Ishikawa (cell line): ENCODE measurements around the gene ZNF543.
A peak's percentile ranks its signal among the peaks of the same experiment; 100 is the strongest.

Experiments
- CEBPB ChIP-seq: IDR thresholded peaks from 2 replicates; pipeline ENCODE4 v1.6.1; 2012
- CREB1 ChIP-seq: IDR thresholded peaks from 2 replicates; pipeline ENCODE4 v1.6.1; 2012; ENCODE audit warnings: low read depth
- EGR1 ChIP-seq: IDR thresholded peaks from 2 replicates; pipeline ENCODE4 v1.6.1; 2012
- EP300 ChIP-seq: IDR thresholded peaks from 2 replicates; pipeline ENCODE4 v1.6.1; 2012; ENCODE audit warnings: borderline replicate concordance
- FOXM1 ChIP-seq: IDR thresholded peaks from 2 replicates; pipeline ENCODE4 v1.6.1; 2012; ENCODE audit warnings: low read depth, borderline replicate concordance
- MAX ChIP-seq: IDR thresholded peaks from 2 replicates; pipeline ENCODE4 v1.6.1; 2012
- NFIC ChIP-seq: IDR thresholded peaks from 2 replicates; pipeline ENCODE4 v1.6.1; 2012
- RAD21 ChIP-seq: IDR thresholded peaks from 2 replicates; pipeline ENCODE4 v1.6.1; 2012; ENCODE audit warnings: low read depth
- REST ChIP-seq: IDR thresholded peaks from 2 replicates; pipeline ENCODE4 v1.6.1; 2012; ENCODE audit warnings: low read depth, mild to moderate bottlenecking
- TAF1 ChIP-seq: IDR thresholded peaks from 2 replicates; pipeline ENCODE4 v1.6.1; 2012; ENCODE audit warnings: low read depth, mild to moderate bottlenecking
- TCF12 ChIP-seq: IDR thresholded peaks from 2 replicates; pipeline ENCODE4 v1.6.1; 2012; ENCODE audit warnings: low read depth
- TEAD4 ChIP-seq: IDR thresholded peaks from 2 replicates; pipeline ENCODE4 v1.6.1; 2012
- USF1 ChIP-seq: IDR thresholded peaks from 2 replicates; pipeline ENCODE4 v1.6.1; 2012
- YY1 ChIP-seq: IDR thresholded peaks from 2 replicates; pipeline ENCODE4 v1.6.1; 2012; ENCODE audit warnings: low read depth
- ZBTB7A ChIP-seq: IDR thresholded peaks from 2 replicates; pipeline ENCODE4 v1.6.1; 2012; ENCODE audit warnings: low read depth

ZNF543 gene

GRCh38 chr19:57342582-57342981 is 22.3 kb downstream of the ZNF543 start:
- TF ChIP-seq CREB1: no peak
- no peak for TF ChIP-seq EP300

GRCh38 chr19:57348136-57348535 is 27.9 kb downstream of the ZNF543 start:
- TF ChIP-seq YY1 (no peak), FOXM1 (no peak), CEBPB (no peak)

GRCh38 chr19:57350877-57351805 is 30.9 kb downstream of the ZNF543 start, which contains the start of gene ZNF304:
Gene ZNF304, plus strand, starts transcription at chr19:57351271. Its CDS starts 394 bp downstream, at chr19:57351665.
- TF ChIP-seq MAX (peak; percentile 93), TAF1 (peak; percentile 44; the same call in 1 of the 2 replicates), NFIC (no peak), CREB1 (peak; percentile 90), USF1 (no peak), RAD21 (no peak), TCF12 (peak; percentile 18; the same call in 1 of the 2 replicates)

- TF ChIP-seq YY1 (no peak), MAX (no peak), TCF12 (no peak), CEBPB (no peak), CREB1 (no peak), TAF1 (no peak), TEAD4 (no peak), USF1 (no peak), FOXM1 (no peak), ZBTB7A (no peak), EGR1 (no peak)
Measured at GRCh38 chr19:57351867-57352266, 31.6 kb downstream of the ZNF543 start.

DNA sequence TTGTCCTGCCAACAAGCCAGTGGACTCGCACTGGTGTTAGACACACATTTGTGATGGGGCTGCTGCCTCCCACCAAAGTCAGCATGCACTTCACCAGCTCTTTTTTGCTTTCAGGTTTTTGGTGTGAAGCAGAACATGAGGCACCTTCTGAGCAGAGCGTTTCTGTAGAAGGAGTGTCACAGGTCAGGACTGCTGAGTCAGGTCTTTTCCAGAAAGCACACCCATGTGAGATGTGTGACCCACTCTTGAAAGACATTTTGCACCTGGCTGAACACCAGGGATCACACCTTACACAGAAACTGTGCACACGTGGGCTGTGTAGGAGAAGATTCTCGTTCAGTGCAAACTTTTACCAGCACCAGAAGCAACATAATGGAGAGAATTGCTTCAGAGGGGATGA is 35.6 kb downstream of the ZNF543 start:
- no peak for TF ChIP-seq TEAD4
- TF ChIP-seq FOXM1: no peak
- TF ChIP-seq YY1: no peak
- TF ChIP-seq NFIC: no peak
- no peak for TF ChIP-seq USF1
- TF ChIP-seq REST: no peak
- no peak for TF ChIP-seq MAX
- TF ChIP-seq RAD21: no peak
- TF ChIP-seq TCF12: no peak
- TF ChIP-seq EGR1: no peak
- TF ChIP-seq TAF1: no peak
- TF ChIP-seq CEBPB: no peak
- TF ChIP-seq ZBTB7A: no peak
- TF ChIP-seq CREB1: no peak
- TF ChIP-seq EP300: no peak

GRCh38 chr19:57357406-57357805 is 37.1 kb downstream of the ZNF543 start:
- TF ChIP-seq RAD21: no peak
- TF ChIP-seq CEBPB: no peak
- TF ChIP-seq USF1: no peak
- TF ChIP-seq YY1: no peak
- TF ChIP-seq TEAD4: no peak
- TF ChIP-seq EGR1: no peak
- TF ChIP-seq FOXM1: no peak
- no peak for TF ChIP-seq MAX
- TF ChIP-seq ZBTB7A: no peak
- no peak for TF ChIP-seq NFIC
- TF ChIP-seq TAF1: no peak
- TF ChIP-seq EP300: no peak
- no peak for TF ChIP-seq CREB1
- TF ChIP-seq REST: no peak
- TF ChIP-seq TCF12: no peak
